PC-3 (cell line): ENCODE measurements around the gene TBX1.

Experiments used
- CTCF ChIP-seq: fragments of 300-600 bp; sonication (generic); conservative IDR thresholded peaks from 2 replicates; pipeline ENCODE4 v1.5.1; 2017; ENCODE audit warnings: antibody characterized with exemption, low read depth, mild to moderate bottlenecking, low read length
- EZH2 ChIP-seq: fragments of 300-600 bp; sonication (generic); IDR thresholded peaks from one replicate; pipeline ENCODE4 v1.6.1; 2017; ENCODE audit warnings: antibody characterized with exemption, mild to moderate bottlenecking, low read length; ENCODE audit not compliant: unreplicated experiment
- EZH2phosphoT487 ChIP-seq: fragments of 300-600 bp; sonication (generic); IDR thresholded peaks from 2 replicates; pipeline ENCODE4 v1.6.1; 2018; ENCODE audit warnings: mild to moderate bottlenecking, antibody characterized with exemption, low read length, borderline replicate concordance

- TF ChIP-seq EZH2phosphoT487, result no peak
- no peak for TF ChIP-seq EZH2
- no peak for TF ChIP-seq CTCF
Measured at GRCh38 chr22:19755145-19755710, 5.3 kb upstream of the TBX1 start.
